ENCODE measurements around the gene AGBL2.
"Not testable (repeated sequence)": the region's sequence is repeated elsewhere in the genome, so short reads cannot be mapped to it uniquely, and the experiment has no call there.

Gene AGBL2

DNA sequence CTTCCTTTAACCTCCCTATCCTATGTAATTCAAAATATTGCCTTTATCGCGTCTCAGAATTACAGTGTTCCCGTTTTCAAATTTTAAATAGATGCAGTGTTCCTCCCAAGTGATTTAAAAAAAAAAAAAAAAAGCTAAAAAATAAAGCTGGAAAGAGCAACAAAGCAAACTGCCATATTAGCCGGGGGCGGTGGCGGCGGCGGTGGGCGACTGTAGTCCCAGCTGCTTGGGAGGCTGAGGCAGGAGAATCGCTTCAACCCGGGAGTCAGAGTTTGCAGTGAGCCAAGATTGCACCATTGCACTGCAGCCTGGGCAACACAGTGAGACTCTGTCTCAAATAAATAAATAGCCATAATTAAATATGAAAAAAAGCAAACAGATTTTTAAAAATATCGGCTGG lies 5.5 kb upstream of the AGBL2 start:
- DNase-seq (ENCODE audit: low read depth in 1 of 2, low spot score in 1 of 2) = no peak
- TF ChIP-seq JUND (IDR thresholded peaks at IDR 0.05; ENCODE audit: low read depth) = no peak
- in situ Hi-C loops (cut with HindIII; ENCODE audit: low pct_unique_long_range_greater_than_20kb, low sequenced_read_pairs) = no loop called here

DNA sequence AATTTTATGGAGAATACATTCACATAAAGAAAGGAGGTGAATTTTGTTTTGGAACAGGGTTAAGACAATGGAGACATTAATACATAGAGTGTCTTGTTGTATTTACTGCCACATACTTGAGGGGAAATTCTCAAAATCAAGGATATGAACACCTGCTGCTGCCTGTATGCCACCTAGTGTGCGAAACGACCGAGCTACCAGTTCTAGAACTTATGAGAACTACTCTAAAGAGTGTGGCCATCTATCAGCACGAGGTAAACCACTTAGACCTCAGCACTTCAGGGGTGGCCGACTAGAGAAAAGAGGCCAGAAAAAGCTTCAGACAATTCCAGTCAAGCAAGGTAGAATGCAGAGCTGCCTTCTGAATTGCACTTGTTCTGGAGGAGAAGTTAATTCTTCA lies 1.5 kb upstream of the AGBL2 start:
- in situ Hi-C loops (cut with HindIII; ENCODE audit: low pct_unique_long_range_greater_than_20kb, low sequenced_read_pairs) = no loop called here
- no peak for TF ChIP-seq JUND (IDR thresholded peaks at IDR 0.05; ENCODE audit: low read depth)
- peak in 1 of 2 experiments; percentile 29 for DNase-seq (ENCODE audit: low read depth in 1 of 2, low spot score in 1 of 2)

DNA sequence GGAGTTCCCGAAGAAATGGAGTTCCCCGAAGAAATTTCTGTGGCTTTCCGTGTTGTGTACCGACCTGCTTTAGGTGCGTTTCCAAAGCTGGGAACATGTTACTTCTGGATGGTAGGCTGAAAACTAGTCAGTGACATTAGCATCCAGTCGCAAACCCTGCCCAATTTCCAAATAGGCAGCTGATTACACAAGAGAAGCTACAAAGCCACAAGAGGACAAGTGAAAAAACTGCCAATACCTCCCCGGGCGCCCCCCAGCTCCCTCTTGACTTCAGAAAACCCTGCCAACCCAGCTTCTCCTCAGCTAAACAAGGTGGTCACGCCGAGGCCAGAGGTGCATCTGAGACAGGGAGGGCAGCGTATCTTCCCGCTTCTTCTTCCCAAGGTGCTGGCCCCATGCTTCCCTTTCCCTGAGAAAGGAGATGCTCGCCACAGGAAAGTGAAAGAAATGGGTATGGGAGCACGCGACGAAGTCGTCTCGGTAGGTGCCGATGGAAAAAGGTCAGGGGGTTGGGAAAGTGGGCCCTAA lies 551 bp downstream of the AGBL2 start:
- no peak for TF ChIP-seq JUND (IDR thresholded peaks at IDR 0.05; ENCODE audit: low read depth)
- in situ Hi-C loops (cut with HindIII; ENCODE audit: low pct_unique_long_range_greater_than_20kb, low sequenced_read_pairs) = no loop called here
- DNase-seq (ENCODE audit: low read depth in 1 of 2, low spot score in 1 of 2) = peak in 1 of 2 experiments; percentile 33

DNA sequence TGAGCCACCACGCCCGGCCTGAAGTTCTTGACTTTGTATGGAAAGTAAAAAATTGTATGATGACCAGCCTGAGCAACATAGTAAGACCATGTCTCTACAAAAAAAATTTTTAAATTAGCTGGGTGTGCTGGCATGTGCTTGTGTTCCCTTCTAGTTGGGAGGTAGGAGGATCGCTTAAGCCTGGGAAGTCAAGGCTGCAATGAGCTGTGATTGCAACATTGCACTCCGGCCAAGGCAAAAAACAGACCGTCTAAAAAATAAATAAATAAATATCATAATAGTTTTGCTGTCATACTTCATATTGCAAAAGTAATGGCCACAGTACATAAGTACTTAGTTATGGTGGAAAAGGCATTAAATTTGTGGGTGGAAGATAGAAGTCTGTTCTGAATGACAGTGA lies 3.4 kb downstream of the AGBL2 start:
- TF ChIP-seq JUND (IDR thresholded peaks at IDR 0.05; ENCODE audit: low read depth) = no peak
- no peak for DNase-seq (ENCODE audit: low read depth in 1 of 2, low spot score in 1 of 2)
- in situ Hi-C loops (cut with HindIII; ENCODE audit: low pct_unique_long_range_greater_than_20kb, low sequenced_read_pairs) = no loop called here

DNA sequence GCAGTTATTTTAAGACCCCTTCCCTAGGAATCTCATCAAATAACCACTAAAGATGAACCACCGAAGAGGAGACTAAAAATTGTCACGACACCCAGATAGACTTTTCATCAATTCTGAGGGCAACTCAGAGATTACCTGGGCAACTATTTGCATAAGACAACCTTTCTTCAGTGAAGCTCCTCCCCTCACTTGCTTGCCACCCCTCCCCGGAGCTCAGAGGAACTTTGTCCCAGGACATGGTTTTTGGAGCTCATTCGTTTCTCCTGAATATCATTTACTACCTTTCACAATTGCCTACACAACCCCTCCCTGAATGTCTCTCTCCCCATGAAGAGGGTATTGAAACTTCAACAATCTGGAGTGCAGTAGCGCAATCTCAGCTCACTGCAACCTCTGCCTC lies 3.9 kb downstream of the AGBL2 start:
- no peak for TF ChIP-seq JUND (IDR thresholded peaks at IDR 0.05; ENCODE audit: low read depth)
- in situ Hi-C loops (cut with HindIII; ENCODE audit: low pct_unique_long_range_greater_than_20kb, low sequenced_read_pairs) = no loop called here
- no peak for DNase-seq (ENCODE audit: low read depth in 1 of 2, low spot score in 1 of 2)

DNA sequence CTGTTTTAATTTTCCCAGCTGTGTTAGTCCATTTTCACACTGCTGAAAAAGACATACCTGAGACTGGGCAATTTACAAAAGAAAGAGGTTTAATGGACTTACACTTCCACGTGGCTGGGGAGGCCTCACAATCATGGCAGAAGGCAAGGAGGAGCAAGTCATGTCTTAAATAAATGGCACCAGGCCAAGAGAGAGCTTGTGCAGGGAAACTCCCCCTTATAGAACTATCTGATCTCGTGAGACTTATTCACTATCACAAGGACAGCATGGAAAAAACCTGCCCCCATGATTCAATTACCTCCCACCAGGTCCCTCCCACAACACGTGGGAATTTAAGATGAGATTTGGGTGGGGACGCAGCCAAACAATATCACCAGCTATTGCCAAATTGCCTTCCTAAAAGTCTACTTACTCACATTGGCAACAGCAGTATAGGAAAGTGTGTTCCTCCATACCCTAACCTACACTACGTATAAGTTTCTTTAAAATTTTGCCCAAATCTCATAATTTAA lies 7.8 kb downstream of the AGBL2 start:
- DNase-seq (ENCODE audit: low read depth in 1 of 2, low spot score in 1 of 2); in situ Hi-C loops (cut with HindIII; ENCODE audit: low pct_unique_long_range_greater_than_20kb, low sequenced_read_pairs): not testable (repeated sequence)

DNA sequence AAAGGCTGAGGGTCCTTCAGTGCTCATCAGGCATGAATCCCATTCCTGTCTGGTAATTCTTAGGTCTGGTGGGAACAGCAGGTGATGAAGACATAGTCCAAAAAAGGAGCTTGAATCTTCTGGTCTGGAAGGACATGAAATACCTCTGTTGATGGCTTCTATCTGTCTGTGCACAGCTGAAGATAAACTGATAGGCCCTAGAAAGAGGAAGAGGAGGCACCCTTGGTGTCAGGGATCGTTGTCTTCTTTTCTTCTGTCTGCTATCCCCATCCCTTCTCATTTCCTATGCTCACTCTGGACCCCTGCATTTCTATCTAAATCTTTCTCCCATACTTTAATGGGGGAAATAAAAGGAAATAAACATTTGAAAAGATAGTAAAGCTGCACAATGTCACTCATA lies 9.4 kb downstream of the AGBL2 start:
- in situ Hi-C loops (cut with HindIII; ENCODE audit: low pct_unique_long_range_greater_than_20kb, low sequenced_read_pairs) = no loop called here
- no peak for TF ChIP-seq JUND (IDR thresholded peaks at IDR 0.05; ENCODE audit: low read depth)
- no peak for DNase-seq (ENCODE audit: low read depth in 1 of 2, low spot score in 1 of 2)

DNA sequence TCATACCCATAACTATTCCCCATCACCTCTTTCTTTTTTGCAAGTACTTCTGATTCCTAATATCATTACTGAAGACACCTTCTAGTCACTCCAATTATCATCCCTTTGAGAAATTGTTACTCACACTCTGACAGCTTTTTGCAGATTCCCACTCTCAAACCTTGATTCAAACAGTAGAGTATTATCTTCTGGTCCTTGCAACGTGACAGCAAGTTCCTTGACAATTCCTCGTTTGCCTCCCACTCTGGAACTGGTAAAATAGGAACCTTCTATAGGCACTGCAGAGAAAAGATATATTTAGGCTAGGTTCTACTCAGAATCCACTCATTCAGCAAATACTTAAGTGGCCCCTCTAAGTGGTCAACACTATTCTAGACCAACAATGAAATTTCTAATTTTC lies 23.2 kb downstream of the AGBL2 start:
- TF ChIP-seq JUND (IDR thresholded peaks at IDR 0.05; ENCODE audit: low read depth) = no peak
- in situ Hi-C loops (cut with HindIII; ENCODE audit: low pct_unique_long_range_greater_than_20kb, low sequenced_read_pairs) = no loop called here
- DNase-seq (ENCODE audit: low read depth in 1 of 2, low spot score in 1 of 2) = no peak

DNA sequence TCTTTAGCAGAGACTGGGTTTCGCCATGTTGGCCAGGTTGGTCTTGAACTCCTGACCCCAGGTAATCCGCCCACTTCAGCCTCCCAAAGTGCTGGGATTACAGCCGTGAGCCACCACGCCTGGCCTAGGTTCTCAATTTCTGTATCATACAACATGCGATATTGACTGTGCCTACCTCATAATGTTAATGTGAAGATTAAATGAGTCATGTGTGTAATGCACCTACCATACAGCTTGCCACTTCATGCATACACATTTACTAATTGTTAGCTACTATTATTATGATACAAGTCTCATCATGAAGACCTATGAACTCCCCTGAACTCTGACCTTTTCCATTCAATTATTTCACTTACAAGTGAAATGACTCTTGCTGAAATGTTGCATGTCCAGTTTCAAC lies 25.7 kb downstream of the AGBL2 start:
- in situ Hi-C loops (cut with HindIII; ENCODE audit: low pct_unique_long_range_greater_than_20kb, low sequenced_read_pairs) = no loop called here
- DNase-seq (ENCODE audit: low read depth in 1 of 2, low spot score in 1 of 2) = no peak
- no peak for TF ChIP-seq JUND (IDR thresholded peaks at IDR 0.05; ENCODE audit: low read depth)

DNA sequence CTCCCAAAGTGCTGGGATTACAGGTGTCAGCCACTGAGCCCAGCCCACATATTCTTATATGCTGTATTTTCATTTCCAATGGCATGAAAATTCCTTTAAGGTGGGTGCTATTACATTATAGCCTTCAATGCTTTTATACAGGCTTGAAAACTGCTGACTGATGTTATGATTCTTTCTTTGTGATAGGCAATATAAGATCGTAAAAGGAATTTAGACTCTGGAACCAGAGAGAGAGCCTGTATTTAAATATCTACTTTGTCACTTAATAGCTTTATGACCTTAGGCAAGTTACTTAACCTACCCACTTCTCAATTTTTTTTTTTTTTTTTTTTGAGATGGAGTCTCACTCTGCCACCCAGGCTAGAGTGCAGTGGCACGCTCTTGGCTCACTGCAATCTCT lies 26.2 kb downstream of the AGBL2 start:
- no peak for TF ChIP-seq JUND (IDR thresholded peaks at IDR 0.05; ENCODE audit: low read depth)

DNA sequence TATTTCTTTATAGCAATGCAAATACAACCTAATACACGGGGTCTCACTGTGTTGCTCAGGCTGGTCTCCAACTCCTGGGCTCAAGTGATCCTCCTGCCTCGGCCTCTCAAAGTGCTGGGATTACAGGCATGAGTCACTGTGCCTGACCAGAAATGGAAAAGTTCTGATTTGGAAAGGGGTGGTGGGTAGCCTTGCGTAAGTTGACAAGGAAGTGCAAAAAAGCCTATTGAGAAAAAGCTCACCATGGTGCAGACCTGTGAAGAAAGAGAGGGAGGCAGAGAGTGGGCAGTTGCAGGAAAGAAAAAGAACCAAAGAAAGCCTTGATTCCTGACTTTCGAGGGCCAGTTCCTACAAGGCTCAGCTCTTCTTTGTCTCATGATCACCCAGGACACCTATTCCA lies 27.1 kb downstream of the AGBL2 start:
- in situ Hi-C loops (cut with HindIII; ENCODE audit: low pct_unique_long_range_greater_than_20kb, low sequenced_read_pairs) = no loop called here
- no peak for TF ChIP-seq JUND (IDR thresholded peaks at IDR 0.05; ENCODE audit: low read depth)

More for the DNA sequence above, 26.2 kb downstream of the AGBL2 start:
- in situ Hi-C loops (cut with HindIII; ENCODE audit: low pct_unique_long_range_greater_than_20kb, low sequenced_read_pairs) = no loop called here
- no peak for DNase-seq (ENCODE audit: low read depth in 1 of 2, low spot score in 1 of 2)

DNA sequence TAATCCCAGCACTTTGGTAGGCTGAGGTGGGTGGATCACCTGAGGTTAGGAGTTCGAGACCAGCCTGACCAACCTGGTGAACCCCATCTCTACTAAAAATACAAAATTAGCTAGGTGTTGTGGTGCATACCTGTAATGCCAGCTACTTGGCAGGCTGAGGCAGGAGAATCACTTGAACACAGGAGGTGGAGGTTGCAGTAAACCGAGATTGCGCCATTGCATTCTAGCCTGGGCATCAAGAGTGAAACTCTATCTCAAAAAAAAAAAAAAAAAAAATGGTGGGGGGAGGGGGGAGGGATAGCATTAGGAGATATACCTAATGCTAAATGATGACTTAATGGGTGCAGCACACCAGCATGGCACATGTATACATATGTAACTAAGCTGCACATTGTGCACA lies 28.5 kb downstream of the AGBL2 start:
- in situ Hi-C loops (cut with HindIII; ENCODE audit: low pct_unique_long_range_greater_than_20kb, low sequenced_read_pairs); DNase-seq (ENCODE audit: low read depth in 1 of 2, low spot score in 1 of 2): not testable (repeated sequence)

More for the DNA sequence above, 27.1 kb downstream of the AGBL2 start:
- DNase-seq (ENCODE audit: low read depth in 1 of 2, low spot score in 1 of 2) = no peak

DNA sequence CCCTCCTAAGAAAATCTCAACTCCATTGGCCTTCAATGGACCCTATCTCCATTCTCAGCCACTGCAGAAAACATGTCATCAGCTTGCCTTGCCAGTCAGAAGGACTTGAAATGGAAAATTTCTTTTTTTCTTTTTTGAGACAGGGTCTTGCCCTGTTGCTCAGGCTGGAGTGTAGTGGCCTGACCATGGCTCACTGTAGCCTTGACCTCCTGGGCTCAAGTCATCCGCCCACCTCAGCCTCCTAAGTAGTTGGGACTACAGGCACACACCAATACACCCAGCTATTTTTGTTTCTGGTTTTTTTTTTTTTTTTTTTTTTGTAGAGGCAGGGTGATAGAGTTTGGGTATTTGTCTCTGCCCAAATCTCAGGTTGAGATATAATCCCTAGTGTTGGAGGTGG lies 29.0 kb downstream of the AGBL2 start:
- in situ Hi-C loops (cut with HindIII; ENCODE audit: low pct_unique_long_range_greater_than_20kb, low sequenced_read_pairs) = no loop called here
- DNase-seq (ENCODE audit: low read depth in 1 of 2, low spot score in 1 of 2) = no peak
- no peak for TF ChIP-seq JUND (IDR thresholded peaks at IDR 0.05; ENCODE audit: low read depth)

DNA sequence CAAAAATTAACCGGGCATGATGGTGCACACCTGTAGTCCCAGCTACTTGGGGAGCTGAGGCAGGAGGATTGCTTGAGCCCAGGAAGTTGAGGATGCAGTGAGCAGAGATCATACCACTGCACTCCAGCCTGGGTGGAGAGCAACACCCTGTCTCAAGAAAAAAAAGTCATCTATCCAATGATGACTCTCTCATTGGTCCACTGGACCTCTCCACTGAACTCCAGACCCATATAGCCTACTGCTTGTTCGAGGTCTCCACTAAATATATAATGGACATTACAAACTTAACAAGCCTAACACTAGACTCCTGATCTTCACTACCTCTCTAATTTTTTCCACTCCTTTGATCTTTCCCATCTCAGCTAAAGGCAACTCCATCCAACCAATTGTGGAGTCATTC lies 39.3 kb downstream of the AGBL2 start:
- no peak for DNase-seq (ENCODE audit: low read depth in 1 of 2, low spot score in 1 of 2)
- no peak for TF ChIP-seq JUND (IDR thresholded peaks at IDR 0.05; ENCODE audit: low read depth)
- in situ Hi-C loops (cut with HindIII; ENCODE audit: low pct_unique_long_range_greater_than_20kb, low sequenced_read_pairs) = no loop called here

All from T47D (cell line).